PC-3 (cell line): Measurements from ENCODE around the gene GPR18.

Experiments
- EZH2 ChIP-seq: fragments of 300-600 bp; sonication (generic); IDR thresholded peaks from one replicate; pipeline ENCODE4 v1.6.1; 2017; ENCODE audit warnings: antibody characterized with exemption, mild to moderate bottlenecking, low read length; ENCODE audit not compliant: unreplicated experiment
- EZH2phosphoT487 ChIP-seq: fragments of 300-600 bp; sonication (generic); IDR thresholded peaks from 2 replicates; pipeline ENCODE4 v1.6.1; 2018; ENCODE audit warnings: mild to moderate bottlenecking, antibody characterized with exemption, low read length, borderline replicate concordance
- TF ChIP-seq, protein P1 (sequence below): fragments of 300-600 bp; sonication (generic); conservative IDR thresholded peaks from 2 replicates; pipeline ENCODE4 v1.5.1; 2017; ENCODE audit warnings: antibody characterized with exemption, low read depth, mild to moderate bottlenecking, low read length

DNA sequence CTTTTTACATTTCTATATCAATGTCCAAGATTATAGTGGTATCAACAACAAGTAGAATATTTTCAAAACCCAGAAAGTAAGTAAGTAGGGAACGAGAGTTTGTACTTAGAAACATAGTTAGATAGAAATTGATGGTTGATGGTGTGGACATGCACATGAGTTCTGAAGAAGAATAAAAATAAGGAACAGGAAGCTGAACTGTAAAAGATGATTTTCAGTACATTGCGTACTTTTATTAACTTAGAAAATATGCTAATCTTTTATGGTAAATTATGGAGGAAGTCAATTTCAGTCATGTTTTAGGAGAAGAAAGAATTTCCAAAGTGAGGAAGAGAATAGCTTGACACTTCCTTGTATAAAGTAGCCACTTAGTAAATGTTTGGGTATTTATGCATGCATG lies 12.3 kb upstream of the GPR18 start:
- TF ChIP-seq, protein P1, sequence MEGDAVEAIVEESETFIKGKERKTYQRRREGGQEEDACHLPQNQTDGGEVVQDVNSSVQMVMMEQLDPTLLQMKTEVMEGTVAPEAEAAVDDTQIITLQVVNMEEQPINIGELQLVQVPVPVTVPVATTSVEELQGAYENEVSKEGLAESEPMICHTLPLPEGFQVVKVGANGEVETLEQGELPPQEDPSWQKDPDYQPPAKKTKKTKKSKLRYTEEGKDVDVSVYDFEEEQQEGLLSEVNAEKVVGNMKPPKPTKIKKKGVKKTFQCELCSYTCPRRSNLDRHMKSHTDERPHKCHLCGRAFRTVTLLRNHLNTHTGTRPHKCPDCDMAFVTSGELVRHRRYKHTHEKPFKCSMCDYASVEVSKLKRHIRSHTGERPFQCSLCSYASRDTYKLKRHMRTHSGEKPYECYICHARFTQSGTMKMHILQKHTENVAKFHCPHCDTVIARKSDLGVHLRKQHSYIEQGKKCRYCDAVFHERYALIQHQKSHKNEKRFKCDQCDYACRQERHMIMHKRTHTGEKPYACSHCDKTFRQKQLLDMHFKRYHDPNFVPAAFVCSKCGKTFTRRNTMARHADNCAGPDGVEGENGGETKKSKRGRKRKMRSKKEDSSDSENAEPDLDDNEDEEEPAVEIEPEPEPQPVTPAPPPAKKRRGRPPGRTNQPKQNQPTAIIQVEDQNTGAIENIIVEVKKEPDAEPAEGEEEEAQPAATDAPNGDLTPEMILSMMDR = no peak
- TF ChIP-seq EZH2phosphoT487 (no peak), EZH2 (no peak)
